Lower leg skin (tissue), 4 donors: ENCODE results near the gene PACRG. TPM values are rescaled to one million over a fixed set of nuclear protein-coding genes. Genes with fewer than 3 reads are reported as not detected.

Experiments
- DNase-seq, 2 donors: peaks; one replicate each; pipeline ENCODE4 v3.0.0-alpha.2; 2019; ENCODE audit warnings: low spot score in 2 of 2
- H3K4me3 ChIP-seq: fragments of 200-600 bp; sonication (generic); 2 replicates; pipeline ENCODE4 v1.5.1; 2017; ENCODE audit warnings: mild to moderate bottlenecking, low read depth; ENCODE audit not compliant: poor library complexity, severe bottlenecking
- CTCF ChIP-seq, 3 donors: fragments of 450-650 bp; IDR thresholded peaks; one replicate each; pipeline ENCODE4 v1.5.1; 2016; ENCODE audit warnings: antibody characterized with exemption in 3 of 3, mild to moderate bottlenecking in 3 of 3, moderate library complexity in 2 of 3
- POLR2A ChIP-seq, 2 donors: fragments of 450-650 bp; IDR thresholded peaks; one replicate each; pipeline ENCODE4 v1.6.1; 2016 to 2017; ENCODE audit warnings: antibody characterized with exemption in 2 of 2, mild to moderate bottlenecking in 1 of 2, moderate library complexity in 1 of 2
- WGBS, 2 donors: methylation state at CpG; one replicate each; pipeline ENCODE4 v1.1.5; 2018; 5-methylcytosine and 5-hydroxymethylcytosine counted together
- intact Hi-C: fragments of 100-400 bp; cut with DNase I; formaldehyde crosslinking; loops from one replicate; pipeline ENCODE4 v1.15.0; 2023; ENCODE audit warnings: low total_unique reads
- total RNA-seq, 4 donors: library from RNA; depleted of rRNA; stranded (reverse); fragments of >200 nt; gene quantifications; one replicate each; pipeline ENCODE4 v1.1.0, GENCODE V29; 2016

Gene PACRG
- total RNA-seq, 4 donors from 2014 or later = 0.38 to 3.9 (median 3.4) TPM; not detected in 1

- intact Hi-C loops = no loop called here
- TF ChIP-seq CTCF (IDR thresholded peaks at IDR 0.05) (no peak), POLR2A (IDR thresholded peaks at IDR 0.05) (no peak)
- no peak overlapping the region for H3K4me3 ChIP-seq
- 93 to 97% methylated on average over 11 of the region's 11 CpGs for WGBS, 2 donors
- peak in 1 of 2 donors; percentile 36 for DNase-seq
These were observed 600.6 kb downstream of the PACRG start for GRCh38 chr6:163328411-163328810.

GRCh38 chr6:163329991-163330390, 602.2 kb downstream of the PACRG start:
- DNase-seq = peak in 1 of 2 donors; percentile 74
- no peak for TF ChIP-seq CTCF (IDR thresholded peaks at IDR 0.05)
- no peak for TF ChIP-seq POLR2A (IDR thresholded peaks at IDR 0.05)
- H3K4me3 ChIP-seq = no peak overlapping the region
- 77 to 85% methylated on average over 8 to 9 of the region's 9 CpGs for WGBS, 2 donors
- intact Hi-C loops = no loop called here

DNA sequence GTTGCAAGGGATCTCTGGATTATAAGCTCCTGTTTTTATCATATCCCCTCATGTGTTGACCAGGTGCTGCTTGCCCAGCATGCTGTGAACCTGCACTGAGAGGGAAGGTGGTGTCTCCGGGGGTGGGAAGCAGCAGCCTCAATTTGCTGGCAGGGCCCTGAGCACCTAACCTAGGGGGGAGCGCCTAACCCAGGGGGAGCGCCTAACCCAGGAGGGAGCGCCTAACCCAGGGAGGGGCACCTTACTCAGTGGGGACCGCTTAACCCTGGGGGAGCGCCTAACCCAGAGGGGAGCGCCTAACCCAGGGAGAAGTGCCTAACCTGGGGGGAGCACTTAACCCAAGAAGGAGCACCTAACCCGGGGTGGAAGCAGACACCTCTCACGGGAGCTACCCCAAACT, 603.5 kb downstream of the PACRG start:
- H3K4me3 ChIP-seq = no peak overlapping the region
- TF ChIP-seq POLR2A (IDR thresholded peaks at IDR 0.05) (no peak), CTCF (IDR thresholded peaks at IDR 0.05) (no peak)
- WGBS, 2 donors = 68 to 82% methylated on average over 8 to 9 of the region's 9 CpGs
- intact Hi-C loops = no loop called here
- DNase-seq = peak in 1 of 2 donors; percentile 60

DNA sequence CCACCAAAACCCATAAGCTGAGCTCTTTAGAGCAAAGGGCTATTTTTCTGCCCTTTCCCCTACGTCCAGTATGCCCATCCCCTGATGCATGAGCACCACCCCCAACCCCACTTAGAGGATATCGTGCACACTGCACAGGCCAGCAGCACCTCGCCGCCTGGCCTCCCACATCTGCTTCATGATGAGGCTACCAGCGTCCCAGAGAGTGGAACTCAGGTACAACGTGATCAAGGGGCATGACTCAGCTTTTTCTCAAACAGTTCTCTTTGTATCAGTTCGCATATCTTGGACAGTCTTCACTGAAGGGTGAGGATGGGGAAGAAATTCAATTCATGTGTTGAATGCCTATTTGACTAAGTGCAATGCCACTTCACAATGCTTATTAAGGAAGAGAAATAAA, 604.8 kb downstream of the PACRG start:
- intact Hi-C loops = no loop called here
- TF ChIP-seq CTCF (IDR thresholded peaks at IDR 0.05) (no peak), POLR2A (IDR thresholded peaks at IDR 0.05) (no peak)
- 79 to 91% methylated on average over 7 of the region's 7 CpGs for WGBS, 2 donors
- H3K4me3 ChIP-seq = no peak overlapping the region
- peak in 1 of 2 donors; percentile 10 for DNase-seq

DNA sequence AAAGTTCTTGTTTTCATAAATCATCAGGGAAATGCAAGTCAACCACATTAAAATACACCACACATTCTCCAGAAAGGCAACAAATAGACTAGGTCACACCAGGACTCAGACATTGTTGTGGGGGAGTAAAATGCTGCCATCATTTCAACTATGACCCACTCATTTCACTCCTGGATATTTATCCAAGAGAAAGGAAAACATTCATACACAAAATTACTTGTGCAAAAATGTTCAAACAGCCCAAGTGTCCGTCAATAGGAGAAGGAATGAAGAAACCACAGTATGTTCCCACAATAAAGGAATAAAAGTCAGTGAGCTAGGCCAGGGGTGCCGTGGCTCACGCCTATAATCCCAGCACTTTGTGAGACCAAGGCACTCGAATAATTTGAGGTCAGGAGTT, 605.3 kb downstream of the PACRG start:
- intact Hi-C loops = no loop called here
- H3K4me3 ChIP-seq = no peak overlapping the region
- 83 to 90% methylated on average over 3 of the region's 4 CpGs for WGBS, 2 donors
- TF ChIP-seq POLR2A (IDR thresholded peaks at IDR 0.05) (no peak), CTCF (IDR thresholded peaks at IDR 0.05) (no peak)
- DNase-seq = peak in 1 of 2 donors; percentile 2
